K562 (cell line): ENCODE results near the gene KHNYN. TPM values are rescaled to one million over a fixed set of nuclear protein-coding genes. Genes with fewer than 3 reads are reported as not detected.

Experiments used
- CHD7 ChIP-seq: fragments of 200-600 bp; sonication (generic); IDR thresholded peaks from one replicate; pipeline ENCODE4 v1.6.1; 2012; ENCODE audit warnings: mild to moderate bottlenecking, low read depth, low read length, inconsistent platforms
- CREM ChIP-seq: IDR thresholded peaks from 2 replicates; pipeline ENCODE4 v1.6.1; 2014; ENCODE audit warnings: antibody characterized with exemption, low read depth
- ZBED1 ChIP-seq: IDR thresholded peaks from 2 replicates; pipeline ENCODE4 v1.6.1; 2014
- polyA plus RNA-seq, 8 experiments: library from polyadenylated mRNA; depleted of rRNA in 4 of 8; stranded (reverse) in 5 of 8; unstranded in 3 of 8; fragments of >200 nt; fragmentation: Nextera tagmentation in 2 of 8; fragmentation: Illumina TruSeq in 1 of 8; extraction: Ambion mirVana in 2 of 8; extraction: Trizol in 1 of 8; gene quantifications; 2 replicates each; pipeline versions ENCODE4 v1.2.1 to v1.2.3, GENCODE V29; 2011 to 2014; ENCODE audit warnings: inconsistent platforms in 1 of 8, missing spikeins in 1 of 8
- total RNA-seq, 7 experiments: library from RNA; depleted of rRNA in 6 of 7; stranded (reverse); fragments of >200 nt in 6 of 7; fragmentation: Illumina TruSeq in 2 of 7; extraction: Trizol in 2 of 7; gene quantifications; 2 replicates each; pipeline versions ENCODE4 v1.2.1 to v1.2.3, GENCODE V29; 2011 to 2021; ENCODE audit warnings: low replicate concordance in 1 of 7

Gene KHNYN
- total and polyA plus RNA-seq, 9 of the 15 experiments (the other 6 are each of a cell fraction or from before 2014, with no cell fraction given) = 0.76 to 26.0 (median 14.1) TPM

- TF ChIP-seq CHD7 = no peak
- TF ChIP-seq CREM = no peak
- TF ChIP-seq ZBED1 = no peak
These were observed 4.3 kb downstream of the KHNYN start (continued) for GRCh38 chr14:24434036-24434435.
